ENCODE measurements around the gene GPSM3. TPM values are rescaled to one million over a fixed set of nuclear protein-coding genes. Genes with fewer than 3 reads are reported as not detected.

GPSM3 gene
- total RNA-seq, 6 donors from 2014 or later = 18.9 to 80.4 (median 30.6) TPM

GRCh38 chr6:32224696-32225095 lies 32.3 kb upstream of the GPSM3 start:
- no peaks in the 10 kb centered on the region for H3K27me3 ChIP-seq
- no peak for DNase-seq
- H3K36me3 ChIP-seq = peaks cover 0 to 19% (median 5%) of the 10 kb centered on the region in 4 donors
- WGBS, 2 donors = 75 to 95% methylated on average over 2 of the region's 2 CpGs
- H3K4me1 ChIP-seq = peaks cover 5 to 13% (median 8%) of the 10 kb centered on the region in 4 donors
- H3K9me3 ChIP-seq = no peaks in the 10 kb centered on the region
- ATAC-seq (ENCODE audit: low FRiP score in 2 of 2) = no peak
- no peak for TF ChIP-seq CTCF (IDR thresholded peaks at IDR 0.05)
- no peak for TF ChIP-seq POLR2A (IDR thresholded peaks at IDR 0.05)
- TF ChIP-seq POLR2AphosphoS5 (IDR thresholded peaks at IDR 0.05) = no peak
- no peak for TF ChIP-seq EP300 (IDR thresholded peaks at IDR 0.05)
- peak overlapping the region; percentile 64 to 87 (median 82) for H3K27ac ChIP-seq
- no peak overlapping the region for H3K4me3 ChIP-seq

- no peaks in the 10 kb centered on the region for H3K9me3 ChIP-seq
- H3K4me3 ChIP-seq = peak within 1 kb of the TSS; percentile 22 to 45 (median 36)
- H3K27ac ChIP-seq = peak within 1 kb of the TSS; percentile 64 to 87 (median 82)
- peaks cover 0 to 28% (median 5%) of the 10 kb centered on the region in 4 donors for H3K36me3 ChIP-seq
- WGBS, 2 donors = 39 to 41% methylated on average over 20 of the region's 20 CpGs
- peak in 1 of 4 donors; percentile 59 for TF ChIP-seq POLR2A (IDR thresholded peaks at IDR 0.05)
- TF ChIP-seq EP300 (IDR thresholded peaks at IDR 0.05) = peak in 1 of 4 donors; percentile 38
- no peak for TF ChIP-seq CTCF (IDR thresholded peaks at IDR 0.05)
- TF ChIP-seq POLR2AphosphoS5 (IDR thresholded peaks at IDR 0.05) = peak; percentile 50 to 86
- DNase-seq = peak in 1 of 2 donors; percentile 27
- H3K27me3 ChIP-seq = no peaks in the 10 kb centered on the region
- ATAC-seq (ENCODE audit: low FRiP score in 2 of 2) = peak in 1 of 2 donors; percentile 20
- peaks cover 5 to 13% (median 8%) of the 10 kb centered on the region in 4 donors for H3K4me1 ChIP-seq
These were observed 31.1 kb upstream of the GPSM3 start, which contains the start of gene NOTCH4 for GRCh38 chr6:32223258-32224235. TSS of gene NOTCH4 (minus strand) at chr6:32224067. CDS start at chr6:32223928, 139 bp downstream.

GRCh38 chr6:32222333-32223230 lies 30.1 kb upstream of the GPSM3 start:
- no peaks in the 10 kb centered on the region for H3K9me3 ChIP-seq
- TF ChIP-seq EP300 (IDR thresholded peaks at IDR 0.05) (no peak), CTCF (IDR thresholded peaks at IDR 0.05) (no peak), POLR2AphosphoS5 (IDR thresholded peaks at IDR 0.05) (no peak), POLR2A (IDR thresholded peaks at IDR 0.05) (no peak)
- ATAC-seq (ENCODE audit: low FRiP score in 2 of 2) (no peak), DNase-seq (peak in 1 of 2 donors; percentile 11)
- 59 to 74% methylated on average over 8 of the region's 8 CpGs for WGBS, 2 donors
- H3K36me3 ChIP-seq = peaks cover 0 to 38% (median 9%) of the 10 kb centered on the region in 4 donors
- peaks cover 5 to 13% (median 8%) of the 10 kb centered on the region in 4 donors for H3K4me1 ChIP-seq
- H3K4me3 ChIP-seq = peak overlapping the region; percentile 22 to 45 (median 36)
- peak overlapping the region; percentile 64 to 87 (median 82) for H3K27ac ChIP-seq
- no peaks in the 10 kb centered on the region for H3K27me3 ChIP-seq

- H3K4me3 ChIP-seq = no peak overlapping the region
- WGBS, 2 donors = 61 to 92% methylated on average over 4 of the region's 4 CpGs
- DNase-seq = peak in 1 of 2 donors; percentile 11
These were observed 27.6 kb upstream of the GPSM3 start for GRCh38 chr6:32220021-32220420.

More at GRCh38 chr6:32220021-32220420, 27.6 kb upstream of the GPSM3 start:
- Histone ChIP-seq H3K36me3 (peaks cover 0 to 61% (median 10%) of the 10 kb centered on the region in 4 donors), H3K4me1 (peaks cover 5 to 13% (median 8%) of the 10 kb centered on the region in 4 donors), H3K9me3 (no peaks in the 10 kb centered on the region), H3K27ac (peak overlapping the region in 2 of 4 donors; percentile 54 to 87), H3K27me3 (no peaks in the 10 kb centered on the region)
- ATAC-seq (ENCODE audit: low FRiP score in 2 of 2) = no peak
- TF ChIP-seq POLR2A (IDR thresholded peaks at IDR 0.05) (no peak), POLR2AphosphoS5 (IDR thresholded peaks at IDR 0.05) (no peak), EP300 (IDR thresholded peaks at IDR 0.05) (no peak), CTCF (IDR thresholded peaks at IDR 0.05) (no peak)

Measured in upper lobe of left lung (tissue), 6 donors.